Mesendoderm (in vitro differentiated cells): ENCODE results near the gene PLPPR1.
"Not testable (repeated sequence)": the region's sequence is repeated elsewhere in the genome, so short reads cannot be mapped to it uniquely, and the experiment has no call there.

Experiments used
- DNase-seq: peaks from one replicate; pipeline ENCODE4 v3.0.0; 2013
- H2AK5ac ChIP-seq: 2 replicates; pipeline ENCODE4 v1.6.1; 2013; ENCODE audit warnings: low read length, inconsistent platforms
- H2BK120ac ChIP-seq: 2 replicates; pipeline ENCODE4 v1.6.1; 2013; ENCODE audit warnings: low read depth, mild to moderate bottlenecking, low read length, moderate library complexity, mixed read lengths
- H2BK15ac ChIP-seq: replicated peaks from 2 replicates; pipeline ENCODE4 v1.6.1; 2013; ENCODE audit warnings: low read depth, mild to moderate bottlenecking, moderate library complexity
- H2BK5ac ChIP-seq: 2 replicates; pipeline ENCODE4 v1.6.1; 2013; ENCODE audit warnings: low read length, inconsistent platforms
- H3K18ac ChIP-seq: 2 replicates; pipeline ENCODE4 v1.6.1; 2013; ENCODE audit warnings: mild to moderate bottlenecking, low read length, mixed read lengths
- H3K23ac ChIP-seq: one replicate; pipeline ENCODE4 v1.6.1; 2013; ENCODE audit warnings: low read length
- H3K27ac ChIP-seq: 2 replicates; pipeline ENCODE4 v1.5.1; 2013; ENCODE audit warnings: low read depth, mild to moderate bottlenecking, inconsistent platforms, low read length, moderate library complexity
- H3K27me3 ChIP-seq: 2 replicates; pipeline ENCODE4 v1.6.1; 2013; ENCODE audit warnings: low read length, control low read depth, mild to moderate bottlenecking, inconsistent platforms; ENCODE audit not compliant: insufficient read depth, poor library complexity
- H3K36me3 ChIP-seq: 2 replicates; pipeline ENCODE4 v1.6.1; 2013; ENCODE audit warnings: low read length, inconsistent platforms; ENCODE audit not compliant: control insufficient read depth, insufficient read depth
- H3K4ac ChIP-seq: one replicate; pipeline ENCODE4 v1.6.1; 2013; ENCODE audit warnings: low read depth, mild to moderate bottlenecking, low read length, moderate library complexity
- H3K4me1 ChIP-seq: 2 replicates; pipeline ENCODE4 v1.6.1; 2013; ENCODE audit warnings: low read depth, low read length, inconsistent platforms; ENCODE audit not compliant: control insufficient read depth
- H3K4me2 ChIP-seq: 2 replicates; pipeline ENCODE4 v1.6.1; 2013; ENCODE audit warnings: low read length
- H3K4me3 ChIP-seq: 2 replicates; pipeline ENCODE4 v1.5.1; 2013; ENCODE audit warnings: mild to moderate bottlenecking, low read length
- H3K56ac ChIP-seq: one replicate; pipeline ENCODE4 v1.6.1; 2013; ENCODE audit warnings: low read length
- H3K79me1 ChIP-seq: 2 replicates; pipeline ENCODE4 v1.6.1; 2013; ENCODE audit warnings: low read length, inconsistent platforms
- H3K79me2 ChIP-seq: 2 replicates; pipeline ENCODE4 v1.6.1; 2013; ENCODE audit warnings: mild to moderate bottlenecking, low read length; ENCODE audit not compliant: control insufficient read depth, insufficient read depth
- H3K9ac ChIP-seq: 2 replicates; pipeline ENCODE4 v1.6.1; 2013; ENCODE audit warnings: low read length, inconsistent platforms
- H4K5ac ChIP-seq: one replicate; pipeline ENCODE4 v1.6.1; 2013; ENCODE audit warnings: low read length
- H4K8ac ChIP-seq: one replicate; pipeline ENCODE4 v1.6.1; 2013; ENCODE audit warnings: low read depth, mild to moderate bottlenecking, control low read depth, low read length, moderate library complexity
- WGBS: extraction: QIAGEN DNeasy Blood & Tissue Kit; methylation state at CpG from one replicate; pipeline ENCODE4 v1.1.7; 2013; ENCODE audit warnings: low lambda C conversion rate, missing lambda C conversion rate; ENCODE audit not compliant: insufficient coverage; ENCODE audit errors: extremely low coverage; 5-methylcytosine and 5-hydroxymethylcytosine counted together

The PLPPR1 gene

DNA sequence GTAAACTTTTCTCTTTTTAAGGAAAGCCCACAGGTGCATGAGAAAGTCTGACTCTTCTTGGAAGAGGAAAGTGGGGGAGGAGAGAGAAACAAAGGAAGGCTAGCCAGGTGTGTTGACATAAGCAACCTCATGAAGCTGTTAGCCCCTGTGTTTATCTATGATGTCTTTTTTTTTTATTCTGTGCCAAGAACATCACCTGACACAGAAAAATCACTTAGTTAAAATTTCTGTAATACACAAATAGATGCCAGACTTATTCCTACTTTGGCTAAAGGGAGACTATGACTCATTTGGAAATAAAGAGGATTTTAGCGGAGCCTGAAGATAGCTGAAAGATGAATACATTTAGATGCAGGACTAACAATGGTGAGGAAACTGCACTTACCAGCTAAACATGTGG lies 298.0 kb downstream of the PLPPR1 start:
- Histone ChIP-seq H3K4me2 (no peak overlapping the region), H2AK5ac (no peak overlapping the region), H3K56ac (no peak overlapping the region), H3K9ac (no peak overlapping the region), H2BK120ac (no peak overlapping the region), H3K79me2 (no peaks in the 10 kb centered on the region), H3K36me3 (no peaks in the 10 kb centered on the region), H2BK15ac (no peak overlapping the region), H3K4ac (no peak overlapping the region), H3K18ac (no peak overlapping the region), H3K27ac (no peak overlapping the region), H3K4me1 (no peaks in the 10 kb centered on the region), H2BK5ac (no peak overlapping the region), H3K27me3 (no peaks in the 10 kb centered on the region), H3K4me3 (no peak overlapping the region), H4K5ac (no peak overlapping the region), H3K23ac (no peak overlapping the region), H4K8ac (no peak overlapping the region), H3K79me1 (no peaks in the 10 kb centered on the region)
- DNase-seq, result no peak
- WGBS, result no CpG with 5 or more reads among the region's 1 CpG

DNA sequence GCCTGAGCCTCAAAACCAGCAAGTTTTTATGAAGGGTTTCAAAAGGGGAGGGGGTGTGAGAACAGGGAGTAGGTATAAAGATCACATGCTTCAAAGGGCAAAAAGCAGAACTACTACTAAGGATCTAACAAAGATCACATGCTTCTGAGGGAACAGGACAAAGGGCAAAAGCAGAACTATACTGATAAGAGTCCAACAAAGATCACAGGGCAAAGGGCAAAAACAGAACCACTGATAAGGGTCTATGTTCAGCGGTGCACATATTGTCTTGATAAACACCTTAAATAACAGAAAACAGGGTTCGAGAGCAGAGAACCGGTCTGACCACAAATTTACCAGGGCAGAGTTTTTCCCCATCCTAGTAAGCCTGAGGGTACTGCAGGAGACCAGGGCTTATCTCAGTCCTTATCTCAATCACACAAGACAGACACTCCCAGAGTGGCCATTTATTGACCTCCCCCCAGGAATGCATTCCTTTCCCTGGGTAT lies 298.9 kb downstream of the PLPPR1 start:
- not testable (repeated sequence) for H3K79me2 ChIP-seq, H3K4me1 ChIP-seq, H3K27me3 ChIP-seq, H2AK5ac ChIP-seq, H3K4ac ChIP-seq, H4K8ac ChIP-seq, H3K4me2 ChIP-seq, H3K23ac ChIP-seq, H2BK120ac ChIP-seq, H3K36me3 ChIP-seq, H3K79me1 ChIP-seq, H4K5ac ChIP-seq, DNase-seq, H3K27ac ChIP-seq, H3K4me3 ChIP-seq, H2BK15ac ChIP-seq, H3K18ac ChIP-seq, H2BK5ac ChIP-seq, H3K56ac ChIP-seq, H3K9ac ChIP-seq
- WGBS, result no CpG with 5 or more reads among the region's 3 CpGs

DNA sequence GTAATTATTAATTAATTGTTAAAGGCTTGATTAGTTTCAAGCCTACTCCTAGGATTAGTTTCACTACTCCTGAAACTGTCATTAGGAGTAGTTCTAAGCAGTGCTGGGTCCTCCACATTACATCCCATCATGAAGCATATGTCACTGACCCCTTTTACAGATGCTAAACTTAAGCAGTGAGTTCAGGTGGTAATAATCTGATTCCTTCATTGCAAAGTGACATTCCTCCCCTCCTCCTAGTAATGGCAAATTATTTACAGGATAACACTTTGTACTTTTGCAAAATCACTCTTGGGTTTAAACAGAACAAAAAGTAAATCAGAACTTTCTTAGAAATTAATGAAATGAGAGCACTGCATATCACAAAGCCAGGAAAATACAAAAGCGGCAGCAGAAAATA lies 303.8 kb downstream of the PLPPR1 start:
- no peak overlapping the region for H3K18ac ChIP-seq
- H2BK120ac ChIP-seq, result no peak overlapping the region
- no peak overlapping the region for H3K4ac ChIP-seq
- no peak overlapping the region for H3K23ac ChIP-seq
- H3K79me2 ChIP-seq, result no peaks in the 10 kb centered on the region
- H3K79me1 ChIP-seq, result no peaks in the 10 kb centered on the region
- WGBS, result no CpG with 5 or more reads among the region's 1 CpG
- H3K4me2 ChIP-seq, result no peak overlapping the region
- no peak overlapping the region for H4K5ac ChIP-seq
- H3K27ac ChIP-seq, result no peak overlapping the region
- no peak overlapping the region for H2AK5ac ChIP-seq
- no peaks in the 10 kb centered on the region for H3K27me3 ChIP-seq
- H3K4me3 ChIP-seq, result no peak overlapping the region
- H3K4me1 ChIP-seq, result no peaks in the 10 kb centered on the region
- H2BK5ac ChIP-seq, result no peak overlapping the region
- no peak overlapping the region for H3K56ac ChIP-seq
- no peak overlapping the region for H4K8ac ChIP-seq
- H3K36me3 ChIP-seq, result no peaks in the 10 kb centered on the region
- no peak for DNase-seq
- H2BK15ac ChIP-seq, result no peak overlapping the region
- no peak overlapping the region for H3K9ac ChIP-seq

DNA sequence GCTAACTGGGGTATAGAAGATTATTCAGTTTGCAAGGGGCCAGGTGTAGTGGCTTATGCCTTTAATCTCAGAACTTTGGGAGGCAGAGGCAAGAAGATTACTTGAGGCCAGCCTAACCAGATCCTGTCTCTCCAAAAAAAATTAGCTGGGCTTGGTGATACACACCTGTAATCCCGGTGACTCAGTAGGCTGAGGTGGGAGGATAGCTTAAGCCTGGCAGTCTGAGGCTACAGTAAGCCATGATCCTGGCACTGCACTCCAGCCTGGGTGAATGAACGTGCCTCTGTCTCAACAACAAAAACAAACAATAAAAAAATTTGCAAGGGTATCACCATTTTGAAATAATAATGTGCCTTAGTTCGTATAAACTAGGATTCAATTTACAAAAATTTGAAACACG lies 305.0 kb downstream of the PLPPR1 start:
- Histone ChIP-seq H2AK5ac (no peak overlapping the region), H3K4me3 (no peak overlapping the region), H2BK15ac (no peak overlapping the region), H3K23ac (no peak overlapping the region), H3K4me1 (no peaks in the 10 kb centered on the region), H3K4me2 (no peak overlapping the region), H2BK120ac (no peak overlapping the region), H3K56ac (no peak overlapping the region), H2BK5ac (no peak overlapping the region), H3K79me1 (no peaks in the 10 kb centered on the region), H3K27ac (no peak overlapping the region), H3K36me3 (no peaks in the 10 kb centered on the region), H4K8ac (peak overlapping the region; percentile 13), H3K9ac (no peak overlapping the region), H3K18ac (no peak overlapping the region), H4K5ac (no peak overlapping the region), H3K27me3 (no peaks in the 10 kb centered on the region), H3K4ac (no peak overlapping the region), H3K79me2 (no peaks in the 10 kb centered on the region)
- DNase-seq, result no peak
- WGBS, result no CpG with 5 or more reads among the region's 4 CpGs

DNA sequence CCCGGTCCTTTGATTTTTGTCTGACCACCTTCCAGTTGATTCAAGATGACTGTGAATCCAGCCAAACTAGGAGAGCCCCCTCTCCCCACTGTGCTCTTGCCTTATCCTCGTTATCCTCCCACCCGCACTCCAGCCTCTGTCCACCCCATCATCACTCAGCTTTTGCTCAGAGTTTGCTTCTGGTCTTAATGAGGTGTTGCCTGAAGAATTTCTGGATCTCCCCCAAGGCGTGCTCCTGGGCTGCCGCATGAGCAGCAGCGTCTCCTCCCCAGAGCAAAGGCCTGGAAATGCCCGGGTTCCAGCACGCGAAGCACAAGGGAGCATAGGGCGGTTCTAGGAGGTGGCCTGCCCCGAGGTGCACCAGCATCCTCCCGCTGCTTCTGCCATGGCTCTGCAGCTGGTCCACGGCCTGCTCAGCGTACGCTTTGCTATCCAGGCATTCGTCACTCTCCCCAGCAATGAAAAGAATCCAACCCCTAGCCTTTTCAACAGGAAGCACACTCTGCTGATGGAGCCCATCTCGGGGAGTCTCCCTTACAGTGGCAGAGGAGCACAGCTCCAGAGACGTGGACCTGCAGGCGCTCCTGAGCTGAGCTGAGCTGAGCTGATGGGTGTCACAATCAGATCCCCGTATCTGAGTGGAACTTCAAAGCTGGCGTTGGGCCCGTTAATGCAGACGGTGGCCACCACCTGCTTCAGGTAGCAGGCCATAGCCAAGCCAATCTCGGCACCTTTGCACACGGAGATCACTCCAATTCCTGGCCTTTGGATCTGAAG lies 305.6 kb downstream of the PLPPR1 start:
- Histone ChIP-seq H3K4me2 (no peak overlapping the region), H3K27ac (no peak overlapping the region), H3K4me1 (no peaks in the 10 kb centered on the region), H2BK120ac (no peak overlapping the region), H3K27me3 (no peaks in the 10 kb centered on the region), H3K9ac (no peak overlapping the region), H3K79me1 (no peaks in the 10 kb centered on the region), H2BK15ac (no peak overlapping the region), H3K23ac (no peak overlapping the region), H2BK5ac (no peak overlapping the region), H2AK5ac (no peak overlapping the region), H3K79me2 (no peaks in the 10 kb centered on the region), H3K4me3 (no peak overlapping the region), H4K5ac (no peak overlapping the region), H3K36me3 (no peaks in the 10 kb centered on the region), H3K4ac (no peak overlapping the region), H3K18ac (no peak overlapping the region), H4K8ac (no peak overlapping the region), H3K56ac (no peak overlapping the region)
- DNase-seq, result no peak
- no CpG with 5 or more reads among the region's 25 CpGs for WGBS

DNA sequence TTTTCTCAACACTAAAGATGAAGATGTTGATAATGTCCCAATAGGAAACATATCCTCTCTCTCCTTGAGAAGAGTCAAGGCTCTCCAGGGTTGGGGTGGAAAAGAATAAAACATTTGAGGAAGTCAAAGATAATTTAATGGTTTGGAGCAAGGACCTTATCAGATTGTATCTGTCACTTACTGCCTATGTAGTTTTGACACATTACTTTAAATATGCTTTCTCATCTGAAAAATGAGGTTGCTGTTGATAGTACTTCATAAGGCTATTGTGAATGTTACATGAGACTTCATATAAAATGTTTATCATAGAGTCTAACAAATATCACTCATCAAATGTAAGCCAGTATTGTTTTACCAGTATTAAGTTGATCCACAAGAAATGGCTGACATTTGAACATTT lies 307.6 kb downstream of the PLPPR1 start:
- H3K18ac ChIP-seq, result no peak overlapping the region
- H3K36me3 ChIP-seq, result no peaks in the 10 kb centered on the region
- H4K8ac ChIP-seq, result no peak overlapping the region
- no peaks in the 10 kb centered on the region for H3K4me1 ChIP-seq
- no peak for DNase-seq
- H3K27ac ChIP-seq, result no peak overlapping the region
- no peak overlapping the region for H3K56ac ChIP-seq
- no peaks in the 10 kb centered on the region for H3K27me3 ChIP-seq
- no peak overlapping the region for H3K23ac ChIP-seq
- H3K79me1 ChIP-seq, result no peaks in the 10 kb centered on the region
- no peaks in the 10 kb centered on the region for H3K79me2 ChIP-seq
- no peak overlapping the region for H3K4ac ChIP-seq
- no peak overlapping the region for H2BK5ac ChIP-seq
- no peak overlapping the region for H3K4me2 ChIP-seq
- no peak overlapping the region for H2AK5ac ChIP-seq
- H3K9ac ChIP-seq, result no peak overlapping the region
- no peak overlapping the region for H2BK15ac ChIP-seq
- no peak overlapping the region for H2BK120ac ChIP-seq
- no peak overlapping the region for H3K4me3 ChIP-seq
- no peak overlapping the region for H4K5ac ChIP-seq
